HepG2 (cell line): ENCODE data around the gene CYB5A. TPM values are rescaled to one million over a fixed set of nuclear protein-coding genes. Genes with fewer than 3 reads are reported as not detected.

ENCODE experiments used
- ATAC-seq: fragments of 200-7000 bp; cut with Tn5 transposase; 3 replicates; pipeline ENCODE4 v1.9.1; 2020; ENCODE audit warnings: mild to moderate bottlenecking, moderate library complexity
- BruUV-seq: library from RNA; stranded (reverse); fragments of 400-500 nt; replicated peaks from 2 replicates; lab custom pipeline; 2021; lab: Mats Ljungman, UMichigan
- CTCF ChIA-PET: fragments of 300-600 bp; formaldehyde crosslinking; extraction: SDS; loops from one replicate; lab custom pipeline; 2021; ENCODE audit warnings: low total read pairs, inconsistent platforms, low intra/inter-chr PET ratio; lab: Yijun Ruan, JAX
- POLR2A ChIA-PET: fragments of 350-600 bp; sonication (Branson Sonifier 250); formaldehyde crosslinking; loops from one replicate; lab custom pipeline; 2020; ENCODE audit warnings: antibody characterized with exemption, inconsistent platforms; lab: Yijun Ruan, JAX
- DNase-seq: peaks from one replicate; pipeline ENCODE4 v3.0.0-alpha.2; 2015; ENCODE audit warnings: low spot score
- FAIRE-seq: peaks from 3 replicates; lab custom pipeline; 2011; peaks lifted over from hg19 to GRCh38; lab: Jason Lieb, UNC
- H2AFZ ChIP-seq: one replicate; pipeline ENCODE4 v1.6.1; 2011; ENCODE audit warnings: low read length, inconsistent platforms
- H3K27ac ChIP-seq: fragments of 300-600 bp; 3 replicates; pipeline ENCODE4 v1.8.0; 2011; ENCODE audit warnings: mixed run types, mild to moderate bottlenecking, mixed read lengths, low read length, inconsistent platforms; ENCODE audit not compliant: insufficient read depth; ENCODE audit errors: extremely low read length
- H3K27me3 ChIP-seq, 2 experiments: fragments of 200-600 bp in 1 of 2; 2 replicates in 1 of 2; 3 replicates in 1 of 2; pipeline versions ENCODE4 v1.6.0 to v1.8.0; 2011; ENCODE audit warnings: low read length in 2 of 2, mild to moderate bottlenecking in 2 of 2, moderate library complexity in 2 of 2, inconsistent platforms in 1 of 2; ENCODE audit not compliant: insufficient read depth in 2 of 2, control insufficient read depth in 1 of 2
- H3K36me3 ChIP-seq, 2 experiments: fragments of 200-600 bp in 1 of 2; replicated peaks in 1 of 2; 2 replicates in 1 of 2; 3 replicates in 1 of 2; pipeline versions ENCODE4 v1.5.1 to v1.8.0; 2011; ENCODE audit warnings: low read length in 2 of 2, inconsistent platforms in 1 of 2; ENCODE audit not compliant: insufficient read depth in 2 of 2, control insufficient read depth in 1 of 2
- H3K4me1 ChIP-seq: 2 replicates; pipeline ENCODE4 v1.5.1; 2012; ENCODE audit warnings: low read length, inconsistent platforms; ENCODE audit not compliant: insufficient read depth
- H3K4me2 ChIP-seq: 2 replicates; pipeline ENCODE4 v1.6.0; 2011; ENCODE audit warnings: low read depth, low read length, inconsistent platforms
- H3K4me3 ChIP-seq, 3 experiments: fragments of 200-600 bp in 1 of 3; sonication (generic), shearing (Covaris generic) in 1 of 3; replicated peaks in 1 of 3; 2 replicates each; pipeline ENCODE4 v1.5.1; 2011 to 2016; ENCODE audit warnings: low read length in 3 of 3, inconsistent platforms in 2 of 3, low read depth in 2 of 3, mild to moderate bottlenecking in 2 of 3, control low read depth in 1 of 3, mixed read lengths in 1 of 3; ENCODE audit not compliant: insufficient read depth in 1 of 3
- H3K79me2 ChIP-seq: one replicate; pipeline ENCODE4 v1.6.1; 2011; ENCODE audit warnings: low read length, inconsistent platforms; ENCODE audit not compliant: insufficient read depth
- H3K9ac ChIP-seq: 2 replicates; pipeline ENCODE4 v1.6.0; 2011; ENCODE audit warnings: mild to moderate bottlenecking, low read depth, low read length, inconsistent platforms; ENCODE audit not compliant: insufficient read depth
- H3K9me3 ChIP-seq: 2 replicates; pipeline ENCODE4 v1.5.1; 2012; ENCODE audit warnings: mild to moderate bottlenecking, low read length
- H4K20me1 ChIP-seq: 2 replicates; pipeline ENCODE4 v1.6.0; 2011; ENCODE audit warnings: inconsistent platforms, mild to moderate bottlenecking, low read length, moderate library complexity; ENCODE audit not compliant: insufficient read depth
- CREB1 ChIP-seq, 2 experiments: fragments of 450-650 bp in 1 of 2; IDR thresholded peaks; 2 replicates each; pipeline ENCODE4 v1.6.1; 2016 to 2017; ENCODE audit warnings: control low read depth in 1 of 2, mild to moderate bottlenecking in 1 of 2, missing compliant biosample characterization in 1 of 2, missing genetic modification characterization in 1 of 2
- MATR3 ChIP-seq: sonication (generic); formaldehyde crosslinking; IDR thresholded peaks from 2 replicates; pipeline ENCODE4 v1.4.0; 2020; ENCODE audit warnings: missing genetic modification reagents
- MIER2 ChIP-seq: IDR thresholded peaks from 2 replicates; pipeline ENCODE4 v1.6.1; 2016; ENCODE audit warnings: missing biosample characterization, missing genetic modification reagents
- NRL ChIP-seq: sonication (generic); formaldehyde crosslinking; IDR thresholded peaks from 2 replicates; pipeline ENCODE4 v1.5.0; 2020; ENCODE audit warnings: missing genetic modification reagents, mild to moderate bottlenecking, moderate library complexity, borderline replicate concordance
- TBX2 ChIP-seq: sonication (generic); formaldehyde crosslinking; IDR thresholded peaks from 2 replicates; pipeline ENCODE4 v1.5.0; 2020; ENCODE audit warnings: missing genetic modification reagents, mild to moderate bottlenecking, borderline replicate concordance
- TBX3 ChIP-seq: fragments of 450-650 bp; IDR thresholded peaks from 2 replicates; pipeline ENCODE4 v1.6.1; 2017; ENCODE audit warnings: antibody characterized with exemption, mild to moderate bottlenecking, inconsistent platforms, borderline replicate concordance
- THYN1 ChIP-seq: sonication (generic); formaldehyde crosslinking; IDR thresholded peaks from 2 replicates; pipeline ENCODE4 v1.8.1; 2023; ENCODE audit warnings: low read depth, mild to moderate bottlenecking, moderate library complexity, missing genetic modification reagents, borderline replicate concordance
- ZFP37 ChIP-seq: sonication (generic); formaldehyde crosslinking; IDR thresholded peaks from 2 replicates; pipeline ENCODE4 v1.4.0; 2020; ENCODE audit warnings: missing genetic modification reagents, borderline replicate concordance
- ZMYM3 ChIP-seq: sonication (generic); formaldehyde crosslinking; IDR thresholded peaks from 2 replicates; pipeline ENCODE4 v1.5.1; 2020; ENCODE audit warnings: mild to moderate bottlenecking, missing genetic modification reagents
- ZNF598 ChIP-seq: sonication (generic); formaldehyde crosslinking; IDR thresholded peaks from 2 replicates; pipeline ENCODE4 v1.5.1; 2020; ENCODE audit warnings: mild to moderate bottlenecking, missing genetic modification reagents, borderline replicate concordance
- ZNF687 ChIP-seq: sonication (generic); formaldehyde crosslinking; IDR thresholded peaks from 2 replicates; pipeline ENCODE4 v1.5.1; 2020; ENCODE audit warnings: mild to moderate bottlenecking, missing genetic modification reagents, moderate library complexity
- ZNF780A ChIP-seq: sonication (generic); formaldehyde crosslinking; IDR thresholded peaks from 2 replicates; pipeline ENCODE4 v1.8.0; 2022; ENCODE audit warnings: mild to moderate bottlenecking, missing genetic modification reagents, moderate library complexity
- ZSCAN21 ChIP-seq: sonication (generic); formaldehyde crosslinking; IDR thresholded peaks from 2 replicates; pipeline ENCODE4 v1.8.0; 2022; ENCODE audit warnings: mild to moderate bottlenecking, missing genetic modification reagents, moderate library complexity, borderline replicate concordance
- WGBS: methylation state at CpG from one replicate; pipeline ENCODE4 v1.1.6; 2017; ENCODE audit warnings: low lambda C conversion rate; 5-methylcytosine and 5-hydroxymethylcytosine counted together
- in situ Hi-C: cut with HindIII; loops from 2 replicates; pipeline ENCODE4 v1.10.0; 2017; ENCODE audit warnings: low pct_unique_long_range_greater_than_20kb; ENCODE audit not compliant: extremely low pct_ligation_motif_present
- intact Hi-C: fragments of 100-400 bp; cut with micrococcal nuclease; formaldehyde crosslinking; loops from one replicate; pipeline ENCODE4 v1.10.0; 2022; ENCODE audit not compliant: unreplicated experiment
- polyA plus RNA-seq, 8 experiments: library from polyadenylated mRNA; depleted of rRNA in 3 of 8; stranded (reverse) in 7 of 8; unstranded in 1 of 8; fragments of >200 nt; fragmentation: Illumina TruSeq in 4 of 8; extraction: Trizol in 4 of 8; gene quantifications; 2 replicates each; pipeline versions ENCODE4 v1.2.1 to v1.2.3, GENCODE V29; 2011 to 2016; ENCODE audit warnings: low read depth in 4 of 8, missing spikeins in 1 of 8, mixed read lengths in 1 of 8; ENCODE audit not compliant: insufficient read depth in 1 of 8
- total RNA-seq, 5 experiments: library from RNA; depleted of rRNA; stranded (reverse); fragments of >200 nt; fragmentation: Illumina TruSeq; extraction: Trizol; gene quantifications; 2 replicates each; pipeline ENCODE4 v1.2.3, GENCODE V29; 2016; ENCODE audit warnings: low read depth in 1 of 5
- TF ChIP-seq, protein P1 (sequence below): sonication (generic); formaldehyde crosslinking; IDR thresholded peaks from 2 replicates; pipeline ENCODE4 v1.5.0; 2020; ENCODE audit warnings: missing genetic modification reagents

The CYB5A gene
- total and polyA plus RNA-seq, 2 of the 13 experiments (the other 11 are each of a cell fraction or from before 2014, with no cell fraction given): 215 to 356 TPM

GRCh38 chr18:74281011-74281979, 10.5 kb downstream of the CYB5A start (continued):
- TF ChIP-seq CREB1 (IDR thresholded peaks at IDR 0.05) (no peak), CREB1 (CRISPR knock-in tag; IDR thresholded peaks at IDR 0.05) (peak; percentile 33; the same call in 1 of the 2 replicates)

DNA sequence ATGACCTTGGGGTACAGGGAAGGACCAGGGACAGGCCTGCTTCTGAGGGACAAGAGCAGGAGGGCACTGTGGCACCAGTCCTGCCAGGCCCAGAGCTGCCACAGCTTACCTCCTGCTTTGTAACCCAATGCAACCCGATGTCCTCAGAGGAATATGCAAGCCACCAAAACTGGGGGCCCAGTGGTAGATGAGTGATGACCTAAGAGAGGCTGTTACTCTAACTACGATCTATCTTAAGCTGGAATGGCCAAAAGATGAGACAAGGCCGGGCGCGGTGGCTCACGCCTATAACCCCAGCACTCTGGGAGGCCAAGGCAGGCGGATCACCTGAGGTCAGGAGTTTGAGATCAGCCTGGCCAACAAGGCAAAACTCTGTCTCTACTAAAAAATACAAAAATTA, 12.8 kb downstream of the CYB5A start:
- peaks cover 84% of the 10 kb centered on the region for H3K4me1 ChIP-seq
- H3K79me2 ChIP-seq: peaks cover 98% of the 10 kb centered on the region
- WGBS: 94% methylated on average over 7 of the region's 7 CpGs
- H4K20me1 ChIP-seq: peaks cover 5% of the 10 kb centered on the region; the same call in 1 of the 2 replicates
- in situ Hi-C loops: loop anchor here (25.0 kb wide), 1 partner anchor 933 kb away; the partner anchor contains the start of genes PTGR3 and TSHZ1
- no peak for DNase-seq
- H3K27ac ChIP-seq: no peak overlapping the region
- H3K36me3 ChIP-seq: peaks cover 0 to 7% of the 10 kb centered on the region in 2 experiments; a peak in 1 of 5 replicates
- ATAC-seq: no peak
- intact Hi-C loops: loop anchor here (1.0 kb wide), 1 partner anchor 13 kb away; no protein-coding TSS in a partner anchor
- FAIRE-seq: no peak
- H3K4me3 ChIP-seq: no peak overlapping the region
- CTCF ChIA-PET: no interaction called here
- H3K9ac ChIP-seq: no peak overlapping the region
- no peaks in the 10 kb centered on the region for H3K9me3 ChIP-seq
- no TSS peak for BruUV-seq
- H3K27me3 ChIP-seq: no peaks in the 10 kb centered on the region
- no peak overlapping the region for H3K4me2 ChIP-seq
- POLR2A ChIA-PET: no interaction called here
- H2AFZ ChIP-seq: no peak overlapping the region
- no peak for TF ChIP-seq TBX3
- TF ChIP-seq TBX2 (CRISPR knock-in tag): no peak
- TF ChIP-seq ZNF598: no peak
- no peak for TF ChIP-seq ZFP37 (CRISPR knock-in tag)
- TF ChIP-seq ZNF780A (CRISPR knock-in tag): no peak
- TF ChIP-seq MATR3 (CRISPR knock-in tag): no peak
- no peak for TF ChIP-seq NRL
- 0 out of 2 replicates have a peak, but pooled peaks have one; percentile 17 for TF ChIP-seq ZNF687 (CRISPR knock-in tag)
- no peak for TF ChIP-seq MIER2 (CRISPR knock-in tag)
- no peak for TF ChIP-seq ZSCAN21 (CRISPR knock-in tag)
- TF ChIP-seq, protein P1, sequence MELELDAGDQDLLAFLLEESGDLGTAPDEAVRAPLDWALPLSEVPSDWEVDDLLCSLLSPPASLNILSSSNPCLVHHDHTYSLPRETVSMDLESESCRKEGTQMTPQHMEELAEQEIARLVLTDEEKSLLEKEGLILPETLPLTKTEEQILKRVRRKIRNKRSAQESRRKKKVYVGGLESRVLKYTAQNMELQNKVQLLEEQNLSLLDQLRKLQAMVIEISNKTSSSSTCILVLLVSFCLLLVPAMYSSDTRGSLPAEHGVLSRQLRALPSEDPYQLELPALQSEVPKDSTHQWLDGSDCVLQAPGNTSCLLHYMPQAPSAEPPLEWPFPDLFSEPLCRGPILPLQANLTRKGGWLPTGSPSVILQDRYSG (CRISPR knock-in tag): no peak
- TF ChIP-seq ZMYM3 (CRISPR knock-in tag): no peak
- no peak for TF ChIP-seq THYN1 (CRISPR knock-in tag)
